GM21576 (cell line): Measurements from ENCODE around the gene DIP2B.
A peak's percentile ranks its signal among the peaks of the same experiment; 100 is the strongest.
"Not testable (repeated sequence)": the region's sequence is repeated elsewhere in the genome, so short reads cannot be mapped to it uniquely, and the experiment has no call there.

Source experiments
- ATAC-seq: cut with Tn5 transposase; IDR thresholded peaks from one replicate; pipeline ENCODE4 v1.9.1; 2021; ENCODE audit warnings: mild to moderate bottlenecking, moderate library complexity; ENCODE audit not compliant: unreplicated experiment

Gene DIP2B

DNA sequence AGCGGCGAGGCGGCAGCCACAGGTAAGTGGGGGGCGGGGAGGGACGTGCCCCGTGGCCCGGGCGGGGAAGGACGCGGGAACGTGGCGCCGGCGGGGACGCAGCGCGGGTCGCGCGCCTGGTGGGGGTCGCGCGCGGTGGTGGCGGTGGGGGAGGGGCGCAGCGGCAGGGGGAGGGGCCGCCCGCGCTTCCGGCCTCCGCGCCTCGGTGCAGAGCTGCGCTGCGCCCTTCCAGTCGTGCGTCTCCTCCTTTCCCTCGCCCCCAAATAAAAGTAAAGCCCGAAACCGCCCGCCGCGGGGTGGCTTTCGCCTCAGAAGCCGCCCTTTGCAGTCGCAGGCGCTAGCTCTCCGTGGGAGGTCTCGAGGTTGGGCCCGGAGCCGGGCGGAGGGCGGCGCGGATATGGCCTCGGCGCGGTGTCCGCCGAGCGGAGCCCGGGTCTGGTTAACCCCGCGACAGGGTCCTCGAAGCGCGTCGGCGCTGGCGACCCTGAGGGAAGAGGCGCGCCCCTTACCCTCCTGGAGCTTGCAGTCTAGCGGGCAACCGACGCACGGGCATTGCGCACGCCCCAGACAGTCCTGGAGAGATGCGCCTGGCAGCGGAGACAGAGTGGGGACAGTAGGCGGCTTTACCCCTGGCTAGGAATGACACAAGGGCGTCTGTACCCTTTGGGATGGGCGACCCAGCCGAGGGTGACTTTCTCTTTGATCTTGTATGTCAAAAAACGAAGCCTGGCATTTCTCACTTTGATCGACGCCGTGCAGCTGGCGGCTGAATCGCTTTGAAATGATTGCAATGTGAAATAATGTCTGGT lies 259.7 kb downstream of the DIP2B start:
- ATAC-seq: peak; percentile 36

DNA sequence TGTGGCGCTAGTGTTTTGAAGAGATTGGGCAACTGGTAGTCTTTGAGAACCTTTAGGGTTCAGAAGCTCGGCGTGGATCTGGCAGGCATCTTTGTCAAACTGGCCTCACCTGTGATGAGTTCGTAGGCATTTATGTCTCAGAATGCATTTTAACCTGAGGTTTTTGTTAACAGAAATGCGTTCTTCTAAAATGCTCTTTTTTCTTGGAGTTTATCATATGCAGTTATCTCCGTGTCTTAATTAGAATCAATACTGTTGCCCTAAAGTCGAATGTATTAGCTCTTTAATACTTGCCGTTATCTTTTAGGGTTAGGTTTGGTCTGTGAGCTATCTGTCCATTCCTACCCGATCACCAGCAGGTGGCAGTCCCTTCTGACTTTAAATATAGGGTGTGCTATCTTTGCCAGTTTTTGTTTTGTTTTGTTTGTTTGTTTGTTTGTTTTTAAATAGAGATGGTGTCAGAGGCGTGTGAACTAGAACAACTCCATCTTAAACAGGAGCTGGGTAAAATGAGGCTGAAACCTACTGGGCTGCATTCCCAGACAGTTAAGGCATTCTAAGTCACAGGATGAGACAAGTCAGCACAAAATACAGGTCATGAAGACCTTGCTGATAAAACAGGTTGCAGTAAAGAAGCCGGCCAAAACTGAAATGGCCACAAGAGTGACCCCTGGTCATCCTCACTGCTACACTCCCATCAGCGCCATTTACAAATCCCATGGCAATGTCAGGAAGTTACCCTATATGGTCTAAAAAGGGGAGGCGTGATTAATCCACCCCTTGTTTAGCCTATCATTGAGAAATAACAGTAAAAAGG lies 260.5 kb downstream of the DIP2B start:
- ATAC-seq: peak; percentile 43

DNA sequence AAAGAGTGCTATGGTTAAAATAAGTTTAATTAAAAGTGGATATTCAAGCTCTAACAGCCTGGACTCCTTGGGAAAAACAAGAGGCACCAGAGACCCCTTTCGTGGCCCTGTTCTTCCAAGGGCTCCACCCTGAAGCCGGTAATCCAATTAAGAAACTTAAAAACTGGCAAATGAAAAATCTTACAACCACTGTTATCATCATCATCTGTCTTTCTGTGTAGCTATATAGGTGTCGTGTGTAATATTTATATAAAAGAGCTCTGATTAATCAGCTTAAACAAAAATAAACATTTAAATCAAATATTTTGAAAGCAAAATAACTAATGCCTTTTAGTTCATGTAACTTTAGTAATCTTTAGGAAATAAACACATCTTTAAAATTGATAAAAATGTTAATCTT lies 263.6 kb downstream of the DIP2B start:
- ATAC-seq: no peak

DNA sequence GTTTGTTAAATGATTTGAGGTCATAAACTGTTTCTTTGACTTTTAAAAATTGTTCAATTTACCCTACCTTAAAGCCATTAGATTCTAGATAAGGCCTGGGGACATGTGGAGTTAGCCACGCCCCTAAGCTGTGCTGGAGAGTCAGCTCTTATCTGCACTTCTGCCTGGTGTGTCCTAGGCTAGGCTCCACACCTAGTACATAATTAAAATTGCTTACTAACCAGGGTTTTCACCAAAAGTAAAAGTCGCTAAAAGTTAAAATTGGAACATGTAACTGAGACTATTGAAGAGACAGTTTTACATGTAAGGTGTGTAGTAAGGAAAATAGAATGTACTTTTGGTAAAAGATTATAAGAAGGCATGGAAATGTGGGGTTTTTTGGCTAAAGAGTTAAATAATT lies 264.0 kb downstream of the DIP2B start:
- ATAC-seq: not testable (repeated sequence)

DNA sequence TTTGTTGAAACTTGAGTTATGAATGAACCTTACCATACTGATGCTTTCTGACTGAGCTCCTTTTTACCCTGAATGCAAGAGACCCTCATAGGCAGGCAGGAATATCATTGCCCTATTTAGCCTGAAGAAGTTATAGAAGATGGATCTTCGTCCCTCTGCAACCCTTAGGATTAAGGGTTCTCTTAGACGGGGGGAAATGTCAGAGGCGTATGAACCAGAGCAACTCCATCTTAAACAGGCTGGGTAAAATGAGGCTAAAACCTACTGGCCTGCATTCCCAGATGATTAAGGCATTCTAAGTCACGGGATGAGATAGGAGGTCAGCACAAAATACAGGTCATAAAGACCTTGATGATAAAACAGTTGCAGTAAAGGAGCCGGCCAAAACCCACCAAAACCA lies 266.6 kb downstream of the DIP2B start:
- ATAC-seq: no peak

DNA sequence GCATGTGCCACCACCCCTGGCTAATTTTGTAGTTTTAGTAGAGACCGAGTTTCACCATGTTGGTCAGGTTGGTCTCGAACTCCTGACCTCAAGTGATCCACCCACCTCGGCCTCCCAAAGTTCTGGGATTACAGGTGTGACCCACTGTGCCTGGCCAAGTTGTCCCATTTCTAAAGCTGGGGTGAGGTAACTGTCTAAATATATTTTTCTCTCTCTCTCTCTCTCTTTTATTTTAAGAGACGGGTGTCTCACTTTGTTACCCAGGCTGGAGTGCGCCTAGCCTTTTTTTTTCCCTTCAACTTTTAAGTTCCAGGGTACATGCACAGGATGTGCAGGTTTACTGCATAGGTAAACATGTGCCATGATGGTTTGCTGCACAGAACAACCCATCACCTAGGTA lies 267.7 kb downstream of the DIP2B start:
- ATAC-seq: no peak

DNA sequence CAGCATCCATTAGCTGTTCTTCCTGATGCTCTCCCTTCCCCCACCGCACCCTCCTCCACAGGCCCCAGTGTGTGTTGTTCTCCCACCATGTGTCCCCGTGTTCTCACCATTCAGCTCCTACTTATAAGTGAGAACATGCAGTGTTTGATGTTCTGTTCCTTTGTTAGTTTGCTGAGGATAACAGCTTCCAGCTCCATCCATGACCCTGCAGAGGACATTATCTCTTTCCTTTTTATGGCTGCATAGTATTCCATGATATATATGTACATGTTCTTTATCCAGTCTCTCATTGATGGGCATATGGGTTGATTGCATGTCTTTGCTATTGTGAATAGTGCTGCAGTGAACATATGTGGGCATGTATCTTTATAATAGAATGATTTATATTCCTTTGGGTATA lies 268.1 kb downstream of the DIP2B start:
- ATAC-seq: no peak

DNA sequence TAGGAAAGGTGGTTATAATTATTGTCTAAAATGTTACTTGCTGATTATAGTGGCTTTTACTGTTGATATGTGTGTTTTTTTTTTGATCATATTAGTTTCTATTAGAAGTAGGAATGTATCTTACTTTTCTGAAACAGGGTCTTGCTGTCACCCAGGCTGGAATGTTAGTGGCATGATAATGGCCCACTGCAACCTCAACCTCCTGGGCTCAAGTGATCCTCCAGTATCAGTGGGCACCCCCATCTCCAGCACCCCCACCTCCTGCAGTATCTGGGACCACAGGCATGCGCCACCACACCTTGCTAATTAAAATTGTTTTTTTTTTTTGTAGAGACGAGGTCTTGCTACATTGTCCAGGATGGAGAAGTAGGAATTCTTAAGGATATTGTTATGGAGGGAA lies 270.5 kb downstream of the DIP2B start:
- no peak for ATAC-seq

DNA sequence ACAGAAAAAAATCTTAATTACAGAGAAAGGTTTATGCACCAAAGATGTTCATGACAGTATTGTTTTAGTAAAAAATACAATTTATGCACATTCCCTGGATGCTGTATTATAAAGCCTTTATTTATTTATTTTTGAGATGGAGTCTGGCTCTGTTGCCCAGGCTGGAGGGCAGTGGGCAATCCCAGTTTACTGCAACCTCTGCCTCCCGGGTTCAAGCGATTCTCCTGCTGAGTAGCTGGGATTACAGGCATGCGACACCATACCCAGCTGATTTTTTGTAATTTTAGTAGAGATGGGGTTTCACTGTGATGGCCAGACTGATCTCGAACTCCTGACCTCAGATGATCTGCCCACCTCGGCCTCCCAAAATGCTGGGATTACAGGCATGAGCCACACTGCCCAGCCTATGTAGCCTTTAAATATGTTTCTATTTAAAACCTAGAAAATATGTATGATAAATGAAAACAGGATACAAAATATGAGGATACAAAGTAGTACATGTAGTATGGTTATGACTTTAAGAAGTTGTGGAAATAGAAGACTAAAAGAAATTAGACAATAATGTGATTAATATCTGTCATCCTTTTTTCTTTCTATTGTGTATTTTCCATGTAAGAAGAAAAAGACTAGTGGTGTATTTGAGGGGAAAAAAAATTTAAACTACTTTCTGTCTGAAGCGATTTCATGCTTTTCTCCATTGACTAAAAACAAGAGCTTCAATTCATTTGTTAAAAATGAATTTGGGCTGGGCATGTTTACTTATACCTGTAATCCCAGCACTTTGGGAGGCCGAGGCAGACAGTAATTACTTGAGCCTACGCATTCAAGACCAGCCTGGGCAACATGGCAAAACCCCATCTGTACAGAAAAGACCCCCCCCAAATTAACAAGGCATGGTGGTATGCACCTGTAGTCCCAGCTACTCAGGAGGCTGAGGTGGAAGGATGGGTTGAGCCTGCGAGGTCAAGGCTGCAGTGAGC lies 272.3 kb downstream of the DIP2B start:
- no peak for ATAC-seq

DNA sequence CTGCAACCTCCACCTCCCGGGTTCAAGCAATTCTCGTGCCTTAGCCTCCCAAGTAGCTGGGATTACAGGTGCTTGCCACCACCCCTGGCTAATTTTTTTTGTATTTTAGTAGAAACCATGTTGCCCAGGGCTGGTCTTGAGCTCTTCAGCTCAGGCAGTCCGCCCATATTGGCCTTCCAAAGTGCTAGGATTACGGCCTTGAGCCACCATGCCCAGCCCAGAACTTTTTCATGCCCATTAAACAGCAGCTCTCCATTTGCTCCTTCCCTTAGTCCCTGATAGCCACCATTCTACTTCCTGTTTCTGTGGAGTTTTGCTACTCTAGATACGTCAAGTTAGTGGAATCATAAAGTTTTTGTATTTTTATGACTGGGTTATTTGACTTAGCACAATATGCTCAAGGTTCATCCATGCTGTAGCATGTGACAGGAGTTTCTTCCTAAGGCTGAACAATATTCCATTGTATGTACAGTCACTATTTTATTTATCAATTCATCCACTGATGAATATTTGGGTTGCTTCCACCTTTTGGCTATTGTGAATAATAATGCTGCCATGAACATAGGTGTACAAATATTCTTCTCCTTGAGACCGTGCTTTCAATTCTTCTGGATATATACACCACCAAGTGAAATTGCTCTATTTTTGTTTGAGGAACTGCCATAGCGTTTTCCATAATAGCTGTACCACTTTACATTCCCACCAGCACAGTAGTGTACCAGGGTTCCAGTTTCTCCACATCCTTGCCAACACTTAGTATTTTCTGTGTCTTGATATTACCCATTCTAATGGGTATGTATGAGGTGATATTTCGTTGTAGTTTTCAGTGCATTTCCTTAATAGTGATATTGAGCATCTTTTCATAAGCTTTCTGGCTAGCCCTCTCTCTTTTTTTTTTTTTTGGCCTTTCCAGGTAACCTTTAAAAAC lies 274.1 kb downstream of the DIP2B start:
- no peak for ATAC-seq

DNA sequence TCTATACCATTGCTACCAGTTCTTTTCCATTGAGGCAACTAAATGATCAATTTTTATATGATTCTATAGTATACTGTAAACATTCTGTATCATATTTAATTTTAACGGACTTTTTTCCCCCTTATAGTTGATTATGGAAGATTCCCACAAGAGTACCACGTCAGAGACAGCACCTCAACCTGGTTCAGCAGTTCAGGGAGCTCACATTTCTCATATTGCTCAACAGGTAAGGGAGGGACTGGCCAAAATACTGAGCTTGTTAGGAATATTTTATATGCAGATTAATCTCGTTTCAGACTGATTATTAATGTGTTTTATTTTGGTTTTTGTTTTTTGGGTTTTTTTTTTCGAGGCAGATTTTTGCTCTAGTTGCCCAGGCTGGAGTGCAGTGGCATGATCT lies 275.2 kb downstream of the DIP2B start:
- ATAC-seq: no peak

DNA sequence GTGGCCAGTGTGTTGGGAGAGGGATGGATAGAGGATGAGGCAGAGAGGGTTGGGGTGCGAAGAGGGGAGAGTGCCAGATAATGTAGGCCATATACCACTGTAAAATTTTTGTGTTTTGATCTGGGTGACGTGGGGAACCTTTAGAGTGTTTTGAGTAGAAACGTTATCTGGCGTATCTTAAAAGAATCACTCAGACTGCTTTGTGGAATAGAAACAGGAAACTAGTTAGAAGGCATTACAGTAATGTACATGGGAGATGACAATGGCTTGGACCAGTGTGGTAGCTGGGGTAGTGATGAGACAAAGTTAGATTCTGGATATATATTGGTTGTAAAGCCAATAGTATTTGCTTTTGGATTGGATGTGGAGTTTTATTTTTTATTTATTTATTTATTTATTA lies 279.7 kb downstream of the DIP2B start:
- ATAC-seq: no peak

DNA sequence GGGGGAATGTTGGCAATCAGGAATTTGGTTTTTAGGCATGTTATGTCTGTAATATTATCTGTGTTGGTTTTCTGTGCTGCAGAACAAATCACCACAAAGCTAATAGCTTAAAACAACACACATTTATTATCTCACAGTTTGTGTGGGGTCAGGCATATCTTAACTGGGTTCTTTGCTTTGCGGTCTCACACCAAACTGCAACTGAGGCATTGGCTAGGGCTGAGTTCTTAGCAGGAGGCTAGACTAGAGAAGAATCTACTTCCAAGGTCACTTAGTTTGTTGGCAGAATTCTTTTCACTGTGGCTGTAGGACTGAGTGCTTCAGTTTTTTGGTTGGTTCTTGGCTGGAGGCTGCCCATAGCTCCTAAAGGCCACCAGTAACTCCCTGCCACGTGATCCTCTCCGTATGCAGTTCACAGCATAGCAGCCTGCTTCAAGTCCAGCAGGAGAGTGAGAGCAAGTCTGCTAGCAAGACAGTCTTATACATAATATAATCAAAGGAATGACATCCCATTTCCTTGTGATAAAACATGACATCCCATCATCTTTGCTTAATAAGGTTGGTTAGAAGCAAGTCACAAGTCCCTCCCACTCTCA lies 280.7 kb downstream of the DIP2B start:
- no peak for ATAC-seq

DNA sequence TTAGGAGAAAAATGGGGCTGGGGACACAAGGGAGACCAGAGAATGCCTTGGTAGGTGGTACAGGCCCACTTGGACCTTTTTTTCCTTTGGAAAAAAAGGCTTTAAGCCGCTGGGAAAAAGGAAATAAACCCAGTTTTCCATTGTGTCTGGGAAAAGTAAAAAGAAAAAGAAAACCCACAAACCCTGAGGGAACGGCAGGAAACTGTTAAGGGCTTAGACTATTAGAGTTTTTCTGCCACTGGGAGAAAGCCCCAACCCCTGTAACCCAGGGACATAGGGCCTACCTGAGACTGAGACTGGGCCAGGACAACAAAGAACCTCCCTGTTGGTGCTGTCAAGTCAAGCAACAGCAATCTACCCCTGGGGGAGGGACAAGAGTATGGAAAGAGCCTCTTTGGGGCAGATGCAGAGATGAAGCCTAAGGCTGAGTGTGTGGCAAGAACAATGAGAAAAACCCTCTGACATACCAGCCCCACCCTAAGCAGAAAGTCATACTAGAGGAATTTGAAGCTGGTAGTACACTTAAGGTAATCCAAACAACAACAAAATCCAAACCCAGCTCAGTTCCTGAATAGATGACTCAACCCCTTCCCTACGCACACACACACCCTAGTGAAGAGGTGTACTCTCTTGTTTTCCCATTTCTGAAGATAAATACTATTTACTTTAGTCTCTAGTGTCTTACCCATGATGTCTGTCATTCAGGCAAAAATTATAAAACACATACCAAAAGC lies 281.9 kb downstream of the DIP2B start:
- ATAC-seq: no peak

DNA sequence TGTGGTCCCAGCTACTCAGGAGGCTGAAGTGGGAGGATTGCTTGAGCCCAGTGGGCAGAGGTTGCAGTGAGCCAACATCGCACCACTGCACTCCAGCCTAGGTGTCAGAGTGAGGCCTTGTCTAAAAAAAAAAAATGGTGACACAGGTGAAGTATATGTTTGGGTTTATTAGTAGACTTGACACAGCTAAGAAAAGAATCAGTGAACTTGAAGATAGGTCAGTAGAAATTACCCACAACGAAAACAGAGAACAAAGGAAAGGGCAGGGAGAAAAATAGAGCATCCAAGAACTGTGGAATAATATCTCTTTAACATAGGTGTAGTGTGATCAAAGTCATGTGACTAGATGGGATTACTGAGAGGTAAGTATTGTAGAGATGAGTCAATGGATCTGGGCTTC lies 282.8 kb downstream of the DIP2B start:
- no peak for ATAC-seq

DNA sequence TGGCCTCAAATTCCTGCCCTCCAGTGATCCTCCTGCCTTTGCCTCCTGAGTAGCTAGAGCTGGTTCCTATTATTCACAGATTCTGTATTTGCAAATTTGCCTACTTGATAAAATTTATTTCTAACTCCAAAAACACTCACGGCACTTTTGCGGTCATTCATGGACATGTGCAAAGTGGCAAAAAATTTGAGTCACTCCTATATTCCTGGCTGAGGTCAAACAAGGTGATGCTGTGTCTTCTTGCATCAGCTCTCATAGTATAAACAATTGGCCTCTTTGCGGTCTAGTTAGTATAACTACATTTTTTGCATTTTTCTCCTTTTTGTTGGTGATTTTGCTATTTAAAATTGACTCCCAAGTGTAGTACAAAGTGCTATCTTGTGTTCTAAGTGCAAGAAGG lies 283.8 kb downstream of the DIP2B start:
- no peak for ATAC-seq

DNA sequence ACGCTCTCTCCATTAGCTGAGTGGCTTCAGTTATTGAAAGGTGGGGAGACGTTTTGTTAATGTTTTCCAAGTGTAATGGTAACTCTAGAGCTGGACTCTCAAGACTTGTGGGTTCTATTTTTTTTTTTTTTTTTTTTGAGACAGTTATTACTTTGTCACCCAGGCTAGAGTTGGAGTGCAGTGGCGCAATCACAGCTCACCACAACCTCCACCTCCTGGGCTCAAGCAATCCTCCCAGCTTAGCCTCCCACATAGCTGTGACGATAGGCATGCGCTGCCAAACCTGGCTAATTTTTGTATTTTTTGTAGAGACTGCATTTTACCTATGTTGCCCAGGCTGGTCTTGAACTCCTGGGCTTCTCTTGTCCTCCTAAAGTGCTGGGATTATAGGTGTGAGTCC lies 285.3 kb downstream of the DIP2B start:
- no peak for ATAC-seq
